Lung (tissue), 12 donors: ENCODE measurements around the gene SCUBE3. TPM values are rescaled to one million over a fixed set of nuclear protein-coding genes. Genes with fewer than 3 reads are reported as not detected.

Experiments
- ATAC-seq: fragments of 200-7000 bp; cut with Tn5 transposase; one replicate; pipeline ENCODE4 v1.9.1; 2020; ENCODE audit warnings: moderate number of reproducible peaks; ENCODE audit not compliant: insufficient read depth, low FRiP score
- DNase-seq, 3 donors: peaks; one replicate each; pipeline ENCODE4 v3.0.0-alpha.2; 2013 to 2017
- H3K27ac ChIP-seq, 2 donors: one replicate each; pipeline ENCODE4 v1.5.1; 2013; ENCODE audit warnings: mild to moderate bottlenecking in 2 of 2, moderate library complexity in 2 of 2, control low read depth in 1 of 2, inconsistent platforms in 1 of 2, low read depth in 1 of 2, low read length in 1 of 2
- H3K27me3 ChIP-seq, 3 donors: one replicate each; pipeline ENCODE4 v1.5.1; 2013; ENCODE audit warnings: low read length in 2 of 3; ENCODE audit not compliant: control insufficient read depth in 3 of 3, insufficient read depth in 3 of 3
- H3K36me3 ChIP-seq, 4 donors: one replicate each; pipeline ENCODE4 v1.5.1; 2013; ENCODE audit warnings: low read length in 4 of 4, mild to moderate bottlenecking in 1 of 4, moderate library complexity in 1 of 4; ENCODE audit not compliant: control insufficient read depth in 4 of 4, insufficient read depth in 4 of 4
- H3K4me1 ChIP-seq, 5 donors: one replicate each; pipeline ENCODE4 v1.5.1; 2013; ENCODE audit warnings: low read length in 5 of 5, mild to moderate bottlenecking in 2 of 5, moderate library complexity in 1 of 5; ENCODE audit not compliant: control insufficient read depth in 5 of 5, insufficient read depth in 5 of 5
- H3K4me3 ChIP-seq: one replicate; pipeline ENCODE4 v1.5.1; 2013; ENCODE audit warnings: mild to moderate bottlenecking, control low read depth, moderate library complexity
- H3K9ac ChIP-seq, 2 donors: one replicate each; pipeline ENCODE4 v1.5.1; 2013; ENCODE audit warnings: low read length in 2 of 2, control low read depth in 1 of 2; ENCODE audit not compliant: insufficient read depth in 1 of 2
- H3K9me3 ChIP-seq, 4 donors: one replicate each; pipeline ENCODE4 v1.5.1; 2013; ENCODE audit warnings: low read length in 3 of 4, mild to moderate bottlenecking in 1 of 4, moderate library complexity in 1 of 4; ENCODE audit not compliant: control insufficient read depth in 4 of 4, insufficient read depth in 3 of 4
- WGBS, 2 donors: extraction: QIAGEN DNeasy Blood & Tissue Kit; methylation state at CpG; one replicate each; pipeline ENCODE4 v1.1.7; 2013; 5-methylcytosine and 5-hydroxymethylcytosine counted together
- polyA plus RNA-seq, 2 donors: library from polyadenylated mRNA; stranded (reverse); fragments of 200-250 nt; gene quantifications; one replicate each; pipeline ENCODE4 v1.2.1, GENCODE V29; 2013
- total RNA-seq, 2 donors: library from RNA; depleted of rRNA in 1 of 2; stranded (reverse); fragments of >200 nt in 1 of 2; gene quantifications; one replicate each; pipeline ENCODE4 v1.2.1, GENCODE V29; 2014 to 2021
- TF ChIP-seq, protein P1 (sequence below): IDR thresholded peaks from 2 replicates; pipeline ENCODE4 v1.5.1; 2012; ENCODE audit warnings: mild to moderate bottlenecking; ENCODE audit errors: control extremely low read depth, extremely low read depth
- donor health status: control.
- donor health status: control.
- donor health status: Bipolar disorder and iron deficiency.
- donor health status: healthy.
- donor health status: DM: yes; HTN: yes; CAD: no.

Gene SCUBE3
- total and polyA plus RNA-seq, 4 donors = 0.02 to 2.1 (median 0.92) TPM

DNA sequence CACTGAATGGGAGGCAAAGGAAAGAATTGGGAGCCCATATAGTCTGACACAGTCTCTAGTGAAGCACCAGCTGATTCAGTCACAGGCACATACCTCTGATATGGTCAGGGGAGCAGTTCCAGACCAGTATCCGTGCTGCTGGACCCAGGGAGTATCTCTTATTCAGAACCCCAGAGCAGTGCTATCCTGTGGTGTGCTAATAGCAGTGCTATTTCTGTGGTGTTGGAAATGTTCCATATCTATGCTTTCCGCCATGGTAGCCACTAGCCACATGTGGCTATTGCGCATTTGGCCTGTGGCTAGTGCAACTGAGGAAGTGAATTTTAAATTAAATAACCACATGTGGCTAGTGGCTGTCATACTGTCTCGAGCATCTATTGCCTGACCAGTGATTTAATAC is 11.0 kb downstream of the SCUBE3 start:
- WGBS, 2 donors = 64 to 76% methylated on average over 4 of the region's 4 CpGs
- H3K27me3 ChIP-seq = no peaks in the 10 kb centered on the region
- H3K4me3 ChIP-seq = no peak overlapping the region
- peaks cover 0 to 2% (median 0%) of the 10 kb centered on the region in 4 donors for H3K9me3 ChIP-seq
- ATAC-seq (no peak), DNase-seq (no peak)
- H3K27ac ChIP-seq = no peak overlapping the region
- H3K4me1 ChIP-seq = peaks cover 0 to 14% (median 0%) of the 10 kb centered on the region in 5 donors
- no peak overlapping the region for H3K9ac ChIP-seq
- TF ChIP-seq, protein P1, sequence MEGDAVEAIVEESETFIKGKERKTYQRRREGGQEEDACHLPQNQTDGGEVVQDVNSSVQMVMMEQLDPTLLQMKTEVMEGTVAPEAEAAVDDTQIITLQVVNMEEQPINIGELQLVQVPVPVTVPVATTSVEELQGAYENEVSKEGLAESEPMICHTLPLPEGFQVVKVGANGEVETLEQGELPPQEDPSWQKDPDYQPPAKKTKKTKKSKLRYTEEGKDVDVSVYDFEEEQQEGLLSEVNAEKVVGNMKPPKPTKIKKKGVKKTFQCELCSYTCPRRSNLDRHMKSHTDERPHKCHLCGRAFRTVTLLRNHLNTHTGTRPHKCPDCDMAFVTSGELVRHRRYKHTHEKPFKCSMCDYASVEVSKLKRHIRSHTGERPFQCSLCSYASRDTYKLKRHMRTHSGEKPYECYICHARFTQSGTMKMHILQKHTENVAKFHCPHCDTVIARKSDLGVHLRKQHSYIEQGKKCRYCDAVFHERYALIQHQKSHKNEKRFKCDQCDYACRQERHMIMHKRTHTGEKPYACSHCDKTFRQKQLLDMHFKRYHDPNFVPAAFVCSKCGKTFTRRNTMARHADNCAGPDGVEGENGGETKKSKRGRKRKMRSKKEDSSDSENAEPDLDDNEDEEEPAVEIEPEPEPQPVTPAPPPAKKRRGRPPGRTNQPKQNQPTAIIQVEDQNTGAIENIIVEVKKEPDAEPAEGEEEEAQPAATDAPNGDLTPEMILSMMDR = no peak
- H3K36me3 ChIP-seq = no peaks in the 10 kb centered on the region

DNA sequence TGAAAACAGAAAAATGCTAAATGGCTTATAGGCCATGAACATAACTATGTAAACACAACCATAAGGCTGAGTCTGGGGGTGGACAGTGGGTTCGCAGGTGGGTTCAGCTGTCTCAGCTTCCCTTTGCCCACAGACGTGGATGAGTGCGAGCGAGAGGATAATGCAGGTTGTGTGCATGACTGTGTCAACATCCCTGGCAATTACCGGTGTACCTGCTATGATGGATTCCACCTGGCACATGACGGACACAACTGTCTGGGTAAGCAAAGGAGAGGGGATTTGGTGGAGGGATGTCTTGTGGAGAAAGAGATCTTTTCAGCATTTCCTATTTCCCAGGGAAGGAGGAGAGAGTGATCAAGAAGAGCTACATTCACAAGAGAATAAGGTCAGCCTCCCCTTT is 14.7 kb downstream of the SCUBE3 start:
- H3K27ac ChIP-seq = no peak overlapping the region
- H3K36me3 ChIP-seq = no peaks in the 10 kb centered on the region
- peaks cover 0 to 13% (median 6%) of the 10 kb centered on the region in 5 donors for H3K4me1 ChIP-seq
- no peak overlapping the region for H3K4me3 ChIP-seq
- 95 to 97% methylated on average over 6 of the region's 6 CpGs for WGBS, 2 donors
- H3K9ac ChIP-seq = no peak overlapping the region
- DNase-seq = no peak
- TF ChIP-seq, protein P1 = no peak
- no peak for ATAC-seq
- no peaks in the 10 kb centered on the region for H3K27me3 ChIP-seq
- H3K9me3 ChIP-seq = no peaks in the 10 kb centered on the region

DNA sequence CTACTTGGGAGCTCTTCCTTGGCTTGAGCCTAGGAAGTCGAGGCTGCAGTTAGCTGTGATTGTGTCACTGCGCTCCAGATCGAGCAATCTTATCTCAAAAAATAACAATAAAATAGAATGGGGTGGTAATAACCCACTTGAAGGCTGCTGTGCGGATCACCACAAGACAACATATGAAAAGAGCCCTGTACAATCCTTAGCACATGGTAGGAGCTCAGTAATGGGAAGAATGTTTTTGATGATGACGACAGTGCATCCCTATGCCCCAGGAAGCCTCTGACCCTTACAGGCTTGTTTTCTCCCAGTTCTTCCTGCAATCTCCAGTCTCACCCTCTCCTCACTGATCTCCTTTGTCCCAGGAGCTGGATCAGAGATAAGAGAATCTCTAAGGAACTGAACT is 15.5 kb downstream of the SCUBE3 start:
- Histone ChIP-seq H3K27me3 (no peaks in the 10 kb centered on the region), H3K27ac (no peak overlapping the region), H3K4me3 (no peak overlapping the region), H3K4me1 (peaks cover 0 to 13% (median 6%) of the 10 kb centered on the region in 5 donors), H3K36me3 (no peaks in the 10 kb centered on the region), H3K9ac (no peak overlapping the region), H3K9me3 (no peaks in the 10 kb centered on the region)
- no peak for DNase-seq
- TF ChIP-seq, protein P1 = no peak
- no peak for ATAC-seq
- WGBS, 2 donors = 94 to 95% methylated on average over 5 of the region's 5 CpGs

DNA sequence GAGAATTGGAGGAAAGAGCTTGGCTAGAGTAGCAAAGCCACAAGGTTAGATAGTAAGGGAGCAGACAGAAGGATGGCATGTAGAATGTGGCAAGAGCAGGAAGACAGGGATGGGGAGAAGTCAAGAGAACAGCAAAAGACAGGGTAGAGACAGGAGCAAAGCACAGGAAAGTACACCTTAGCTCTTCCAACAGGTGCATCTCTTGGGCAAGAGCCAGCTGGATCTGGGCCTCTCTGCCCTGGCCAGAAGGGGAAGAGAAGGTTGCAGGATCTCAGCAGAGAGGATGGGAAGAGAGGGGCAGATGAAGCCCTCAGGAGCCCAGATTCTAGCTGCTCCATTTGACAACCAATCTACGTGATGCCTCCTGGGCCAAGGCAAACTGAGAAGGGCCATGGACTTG is 16.7 kb downstream of the SCUBE3 start:
- H3K9me3 ChIP-seq = no peaks in the 10 kb centered on the region
- H3K36me3 ChIP-seq = no peaks in the 10 kb centered on the region
- no peak for DNase-seq
- ATAC-seq = no peak
- H3K27ac ChIP-seq = no peak overlapping the region
- H3K27me3 ChIP-seq = no peaks in the 10 kb centered on the region
- 96 to 100% methylated on average over 1 of the region's 1 CpG for WGBS, 2 donors
- peaks cover 0 to 13% (median 5%) of the 10 kb centered on the region in 5 donors for H3K4me1 ChIP-seq
- TF ChIP-seq, protein P1 = no peak
- no peak overlapping the region for H3K9ac ChIP-seq
- no peak overlapping the region for H3K4me3 ChIP-seq
